Fibroblast of skin of scalp (primary cell): ENCODE results near the gene SLC2A6.

Experiments
- DNase-seq: peaks from one replicate; pipeline ENCODE4 v3.0.0-alpha.2; 2013

SLC2A6 gene

DNA sequence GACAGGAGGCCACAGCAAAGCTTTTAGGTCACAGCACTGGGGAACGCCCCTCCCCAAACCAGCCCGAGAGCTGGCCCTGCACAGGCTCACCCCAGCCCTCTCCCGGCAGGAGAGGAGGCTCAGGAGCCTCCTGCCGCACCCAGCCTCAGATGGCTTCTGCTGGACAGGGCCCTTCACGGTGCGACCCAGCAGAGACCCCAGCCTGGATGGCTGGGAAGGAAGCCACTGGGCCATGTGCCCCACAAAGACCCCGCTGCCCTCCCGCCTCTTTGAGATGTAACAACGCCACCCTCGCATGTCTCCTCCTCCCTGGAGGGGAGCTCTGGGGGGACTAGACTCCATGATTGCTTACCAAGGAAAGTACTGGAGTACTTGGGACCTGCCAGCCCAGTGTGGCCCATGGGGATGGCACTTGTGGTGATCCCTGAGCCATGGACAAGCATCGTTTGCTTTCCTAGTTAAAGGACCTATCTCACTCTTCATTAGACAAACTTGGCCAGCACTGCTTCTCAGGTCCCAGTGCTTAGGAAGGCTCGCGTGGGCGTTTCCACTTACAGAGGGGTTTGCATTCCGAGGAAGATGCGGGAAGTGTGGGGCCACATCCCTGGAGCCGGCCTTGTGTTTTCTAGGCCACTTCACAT, 36.8 kb upstream of the SLC2A6 start:
- no peak for DNase-seq

- no peak for DNase-seq
Measured at GRCh38 chr9:133515240-133515610, 36.3 kb upstream of the SLC2A6 start.

- no peak for DNase-seq
Measured at GRCh38 chr9:133514460-133515239, 35.8 kb upstream of the SLC2A6 start.

DNA sequence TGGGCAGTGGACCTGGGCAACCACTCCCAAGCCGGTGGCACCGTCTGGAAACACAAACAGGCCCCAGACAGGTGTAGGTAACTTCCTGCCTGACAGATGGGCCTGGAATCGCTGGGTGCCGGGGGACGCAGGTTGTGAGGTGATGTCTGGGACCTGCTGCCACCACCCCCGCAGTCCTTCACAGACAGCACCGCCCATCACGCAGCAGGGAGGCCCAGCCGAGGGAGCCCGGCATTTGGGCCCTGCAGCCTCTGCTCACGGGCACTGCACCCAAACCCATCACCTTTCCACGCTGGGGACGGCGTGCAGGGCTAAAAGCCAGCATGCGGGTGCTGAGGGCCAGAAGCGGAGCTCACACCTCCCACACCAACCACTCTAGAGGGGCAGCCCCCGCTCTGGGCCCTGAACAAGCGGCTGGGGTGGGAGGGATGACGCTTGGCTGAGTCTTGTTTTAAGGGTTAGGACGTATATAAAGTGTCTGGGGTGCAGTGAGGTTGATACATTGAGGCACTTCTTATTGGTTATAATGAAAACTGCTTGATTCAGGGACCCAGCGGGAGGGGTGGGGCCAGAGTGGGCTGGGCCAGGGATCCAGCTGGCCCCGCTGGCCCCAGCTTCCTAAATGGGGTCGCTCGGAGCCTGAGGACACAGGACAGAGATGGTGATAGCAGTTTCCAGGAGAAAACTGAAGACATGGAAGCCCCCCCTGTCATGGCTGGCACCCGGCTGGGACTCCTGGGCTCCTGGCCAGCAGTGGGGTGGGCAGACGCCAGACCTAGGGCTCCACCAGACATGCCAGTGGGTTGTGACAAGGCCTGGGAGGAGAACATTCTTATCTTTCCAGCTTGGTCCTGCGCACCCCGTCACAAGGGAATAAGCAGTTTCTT, 34.6 kb upstream of the SLC2A6 start:
- no peak for DNase-seq

DNA sequence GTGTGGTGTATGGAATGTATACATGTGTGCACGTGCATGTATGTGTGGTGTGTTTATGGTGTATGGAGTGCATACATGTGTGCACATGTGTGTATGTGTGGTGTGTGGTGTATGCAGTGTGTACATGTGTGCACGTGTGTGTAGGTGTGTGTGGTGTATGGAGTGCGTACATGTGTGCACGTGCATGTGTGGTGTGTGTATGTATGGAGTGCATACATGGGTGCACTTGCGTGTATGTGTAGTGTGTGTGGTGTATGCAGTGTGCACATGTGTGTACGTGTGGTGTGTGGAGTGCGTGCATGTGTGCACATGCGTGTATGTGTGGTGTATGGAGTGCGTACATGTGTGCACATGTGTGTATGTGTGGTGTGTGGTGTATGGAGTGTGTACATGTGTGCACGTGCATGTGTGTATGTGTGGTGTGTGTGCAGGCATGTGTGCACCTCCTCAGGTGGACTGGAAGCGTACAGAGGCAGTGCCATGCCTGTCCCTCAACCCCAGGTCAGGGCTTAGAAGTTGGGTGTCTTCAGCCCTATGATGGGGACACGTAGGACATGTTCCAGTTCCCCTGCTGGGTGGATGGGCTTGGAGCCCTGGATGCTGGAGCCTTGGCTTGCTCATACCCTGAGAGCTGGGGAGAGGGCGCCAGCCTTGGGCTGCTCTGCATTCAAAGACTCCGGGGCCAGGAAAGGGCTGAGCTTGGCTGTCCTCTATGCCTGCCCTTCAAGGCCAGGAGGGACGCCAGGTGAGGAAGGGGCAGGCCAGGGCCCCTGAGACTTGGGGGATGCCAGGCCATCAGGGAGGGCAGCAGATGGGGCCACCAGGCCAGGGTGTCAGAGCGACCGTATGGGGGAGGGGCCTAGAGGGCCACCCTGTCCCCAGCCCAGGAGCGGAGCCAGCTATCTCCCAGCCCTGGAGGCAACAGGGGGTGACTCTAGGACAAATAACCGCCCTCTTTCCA, 33.6 kb upstream of the SLC2A6 start:
- DNase-seq = no peak

DNA sequence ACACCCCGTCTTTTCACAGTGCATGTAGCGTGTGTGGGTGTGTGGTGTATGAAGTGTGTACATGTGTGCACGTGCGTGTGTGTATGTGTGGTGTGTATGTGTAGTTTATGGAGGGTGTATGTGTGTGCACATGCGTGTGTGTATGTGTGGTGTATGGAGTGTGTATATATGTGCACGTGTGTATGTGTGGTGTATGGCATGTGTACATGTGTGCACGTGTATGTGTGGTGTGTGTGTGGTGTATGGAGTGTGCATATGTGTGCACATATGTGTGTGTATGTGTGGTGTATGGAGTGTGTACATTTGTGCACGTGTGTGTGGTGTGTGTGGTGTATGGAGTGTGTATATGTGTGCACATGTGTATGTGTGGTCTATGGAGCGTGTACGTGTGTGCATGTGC, 32.7 kb upstream of the SLC2A6 start:
- no peak for DNase-seq

- DNase-seq = no peak
Measured at GRCh38 chr9:133510926-133511505, 32.1 kb upstream of the SLC2A6 start.

DNA sequence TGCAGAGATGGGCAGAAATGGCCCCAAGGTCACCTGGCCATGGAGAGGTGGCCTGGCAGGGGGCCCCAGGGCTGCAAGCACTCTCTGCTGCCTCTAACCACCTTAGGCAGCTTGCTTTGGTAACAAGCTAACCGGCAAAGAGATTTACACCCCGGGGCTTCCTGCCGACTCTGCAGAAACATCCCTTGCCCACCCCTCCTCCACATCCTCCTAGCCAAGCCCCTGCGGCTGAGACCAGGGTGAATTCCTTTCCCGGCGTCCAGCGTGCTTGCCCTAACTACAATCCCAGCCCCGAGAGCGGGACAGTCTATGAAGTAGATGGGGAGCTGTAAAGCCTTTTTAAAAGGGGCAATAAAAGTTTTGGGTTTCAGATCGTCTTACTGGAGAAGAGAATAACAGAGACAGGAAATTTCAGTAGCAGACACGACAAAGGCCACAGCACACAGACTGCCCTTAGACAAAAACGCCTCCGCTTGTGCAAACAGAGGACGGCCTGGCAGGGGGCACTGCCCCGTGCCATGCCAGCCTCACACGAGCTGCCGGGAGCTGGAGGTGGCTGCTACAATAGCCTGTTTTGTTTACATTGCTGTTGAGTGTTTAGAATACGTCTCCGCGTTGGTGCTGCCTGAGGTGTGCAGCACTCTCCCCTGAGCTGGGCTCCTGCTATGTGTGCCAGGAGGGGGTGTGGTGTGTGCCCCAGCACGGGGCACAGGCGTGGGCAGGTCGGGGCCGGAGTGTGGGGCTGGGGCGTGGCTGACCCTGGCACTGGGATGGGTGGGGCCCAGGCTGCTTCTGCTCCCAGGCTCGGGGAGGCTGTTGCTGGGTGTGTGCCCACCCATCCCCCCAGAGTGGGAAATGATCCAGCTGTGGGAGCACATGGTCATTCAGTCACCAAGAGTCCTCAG, 30.5 kb upstream of the SLC2A6 start:
- DNase-seq = no peak

- DNase-seq = no peak
Measured at GRCh38 chr9:133508046-133508445, 29.1 kb upstream of the SLC2A6 start.

GRCh38 chr9:133507246-133507965, 28.5 kb upstream of the SLC2A6 start:
- DNase-seq = no peak

GRCh38 chr9:133506653-133507038, 27.7 kb upstream of the SLC2A6 start:
- peak; percentile 21 for DNase-seq

DNA sequence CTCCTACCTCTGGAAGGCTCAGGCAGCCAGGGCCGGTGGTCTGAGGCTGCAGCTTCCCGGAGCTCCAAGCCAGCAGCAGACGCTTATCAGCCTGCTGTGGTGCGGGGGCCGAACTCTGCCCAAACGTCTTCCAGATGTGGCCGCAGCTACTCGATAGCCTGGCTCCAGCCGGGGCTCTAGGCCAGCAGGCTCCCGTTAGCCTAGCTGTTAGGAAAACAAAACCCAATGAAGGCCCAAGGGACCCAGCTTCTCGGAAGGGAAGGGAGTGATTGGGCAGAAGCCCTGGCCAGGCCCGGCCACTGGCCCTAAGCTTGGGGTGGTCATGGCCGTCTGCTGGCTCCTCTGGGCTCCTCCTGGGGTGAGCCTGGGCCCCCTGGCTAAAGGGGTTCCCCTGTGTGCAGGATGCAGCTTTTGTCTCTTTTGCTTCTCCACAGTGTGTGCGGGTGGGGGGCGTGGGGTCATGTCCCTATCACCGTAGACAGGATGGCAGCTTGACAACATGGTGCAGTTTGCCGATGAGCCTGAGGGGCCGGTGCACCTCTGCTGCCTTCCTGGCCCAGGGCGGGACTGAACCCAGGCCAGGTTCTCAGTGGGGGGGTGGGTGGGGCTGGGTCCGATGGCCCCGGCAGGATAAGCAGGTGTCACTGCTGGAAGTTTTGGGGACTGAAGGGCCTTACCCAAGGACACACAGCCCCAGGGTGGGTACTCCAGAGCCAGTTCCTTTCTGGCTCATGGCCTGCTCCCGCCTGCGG, 27.2 kb upstream of the SLC2A6 start:
- DNase-seq = no peak

- DNase-seq = no peak
Measured at GRCh38 chr9:133505186-133505830, 26.4 kb upstream of the SLC2A6 start.

GRCh38 chr9:133502112-133502511, 23.2 kb upstream of the SLC2A6 start:
- DNase-seq = no peak

DNA sequence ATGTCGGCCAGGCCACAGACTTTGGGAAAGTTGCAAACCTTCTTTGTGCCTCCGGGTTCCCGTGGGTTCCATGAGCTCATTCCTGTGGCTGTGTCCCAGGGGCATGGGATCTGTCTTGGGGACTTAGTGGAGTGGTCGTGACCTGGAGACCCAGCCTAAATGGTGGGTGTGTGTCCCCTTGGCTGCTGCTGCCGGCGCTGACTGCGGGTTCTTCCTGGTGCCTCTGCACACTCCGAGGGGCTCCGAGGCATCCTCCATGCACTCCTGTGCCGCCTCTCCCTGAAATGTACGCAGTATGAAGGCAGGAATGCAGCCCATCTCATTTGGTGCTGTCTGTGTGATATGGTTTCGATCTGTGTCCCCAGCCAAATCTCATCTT, 21.0 kb upstream of the SLC2A6 start:
- no peak for DNase-seq

GRCh38 chr9:133499132-133499891, 20.4 kb upstream of the SLC2A6 start:
- DNase-seq = no peak

- no peak for DNase-seq
Measured at GRCh38 chr9:133496861-133497842, 18.3 kb upstream of the SLC2A6 start.
